ENCODE data around the gene RGS6. TPM values are rescaled to one million over a fixed set of nuclear protein-coding genes. Genes with fewer than 3 reads are reported as not detected.

Gene RGS6
- total RNA-seq, 1 donor from 2014 or later, result 5.1 TPM

- no peaks in the 10 kb centered on the region for H3K9me3 Mint-ChIP-seq (ENCODE audit: low read depth)
- H3K4me3 Mint-ChIP-seq (ENCODE audit: low read depth), result no peak overlapping the region
- H3K27ac Mint-ChIP-seq, result no peak overlapping the region
- no peaks in the 10 kb centered on the region for H3K4me1 Mint-ChIP-seq (ENCODE audit: low read depth)
- no peak for DNase-seq (ENCODE audit: low spot score, unreplicated experiment)
- H3K27me3 Mint-ChIP-seq, result peaks cover 39% of the 10 kb centered on the region
- no peaks in the 10 kb centered on the region for H3K36me3 Mint-ChIP-seq (ENCODE audit: insufficient read depth)
- TF ChIP-seq, protein P1, sequence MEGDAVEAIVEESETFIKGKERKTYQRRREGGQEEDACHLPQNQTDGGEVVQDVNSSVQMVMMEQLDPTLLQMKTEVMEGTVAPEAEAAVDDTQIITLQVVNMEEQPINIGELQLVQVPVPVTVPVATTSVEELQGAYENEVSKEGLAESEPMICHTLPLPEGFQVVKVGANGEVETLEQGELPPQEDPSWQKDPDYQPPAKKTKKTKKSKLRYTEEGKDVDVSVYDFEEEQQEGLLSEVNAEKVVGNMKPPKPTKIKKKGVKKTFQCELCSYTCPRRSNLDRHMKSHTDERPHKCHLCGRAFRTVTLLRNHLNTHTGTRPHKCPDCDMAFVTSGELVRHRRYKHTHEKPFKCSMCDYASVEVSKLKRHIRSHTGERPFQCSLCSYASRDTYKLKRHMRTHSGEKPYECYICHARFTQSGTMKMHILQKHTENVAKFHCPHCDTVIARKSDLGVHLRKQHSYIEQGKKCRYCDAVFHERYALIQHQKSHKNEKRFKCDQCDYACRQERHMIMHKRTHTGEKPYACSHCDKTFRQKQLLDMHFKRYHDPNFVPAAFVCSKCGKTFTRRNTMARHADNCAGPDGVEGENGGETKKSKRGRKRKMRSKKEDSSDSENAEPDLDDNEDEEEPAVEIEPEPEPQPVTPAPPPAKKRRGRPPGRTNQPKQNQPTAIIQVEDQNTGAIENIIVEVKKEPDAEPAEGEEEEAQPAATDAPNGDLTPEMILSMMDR (IDR thresholded peaks at IDR 0.05; ENCODE audit: unreplicated experiment), result no peak
Observed at GRCh38 chr14:72550513-72550912, 618.3 kb downstream of the RGS6 start.

- Mint-ChIP-seq H3K27me3 (peaks cover 42% of the 10 kb centered on the region), H3K4me1 (ENCODE audit: low read depth) (no peaks in the 10 kb centered on the region), H3K27ac (no peak overlapping the region), H3K9me3 (ENCODE audit: low read depth) (no peaks in the 10 kb centered on the region), H3K4me3 (ENCODE audit: low read depth) (no peak overlapping the region), H3K36me3 (ENCODE audit: insufficient read depth) (no peaks in the 10 kb centered on the region)
- no peak for DNase-seq (ENCODE audit: low spot score, unreplicated experiment)
- TF ChIP-seq, protein P1 (IDR thresholded peaks at IDR 0.05; ENCODE audit: unreplicated experiment), result no peak
Observed at GRCh38 chr14:72552236-72552635, 620.0 kb downstream of the RGS6 start.

DNA sequence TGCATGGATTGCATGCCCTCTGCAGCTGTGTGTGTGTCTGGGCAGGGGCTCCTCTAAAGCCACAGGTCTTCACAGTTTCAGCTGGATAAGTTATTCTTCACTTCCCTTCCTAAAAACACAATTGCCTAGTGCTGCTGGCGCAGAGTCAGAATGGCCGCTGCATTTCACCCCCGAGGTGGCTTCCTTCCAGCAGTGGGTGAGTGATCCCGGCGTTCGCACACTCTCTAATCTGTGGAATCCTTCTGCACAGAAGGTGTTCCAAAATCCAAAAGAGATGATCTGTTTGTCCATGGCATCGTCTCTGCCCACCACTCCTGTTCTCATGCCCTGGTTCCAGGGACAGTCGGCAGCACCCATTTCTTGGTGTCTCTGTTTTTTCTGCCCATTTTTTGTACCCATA lies 620.9 kb downstream of the RGS6 start:
- H3K4me1 Mint-ChIP-seq (ENCODE audit: low read depth), result no peaks in the 10 kb centered on the region
- no peaks in the 10 kb centered on the region for H3K36me3 Mint-ChIP-seq (ENCODE audit: insufficient read depth)
- H3K27me3 Mint-ChIP-seq, result peaks cover 45% of the 10 kb centered on the region
- H3K27ac Mint-ChIP-seq, result no peak overlapping the region
- no peak for DNase-seq (ENCODE audit: low spot score, unreplicated experiment)
- TF ChIP-seq, protein P1 (IDR thresholded peaks at IDR 0.05; ENCODE audit: unreplicated experiment), result no peak
- H3K9me3 Mint-ChIP-seq (ENCODE audit: low read depth), result no peaks in the 10 kb centered on the region
- H3K4me3 Mint-ChIP-seq (ENCODE audit: low read depth), result no peak overlapping the region

DNA sequence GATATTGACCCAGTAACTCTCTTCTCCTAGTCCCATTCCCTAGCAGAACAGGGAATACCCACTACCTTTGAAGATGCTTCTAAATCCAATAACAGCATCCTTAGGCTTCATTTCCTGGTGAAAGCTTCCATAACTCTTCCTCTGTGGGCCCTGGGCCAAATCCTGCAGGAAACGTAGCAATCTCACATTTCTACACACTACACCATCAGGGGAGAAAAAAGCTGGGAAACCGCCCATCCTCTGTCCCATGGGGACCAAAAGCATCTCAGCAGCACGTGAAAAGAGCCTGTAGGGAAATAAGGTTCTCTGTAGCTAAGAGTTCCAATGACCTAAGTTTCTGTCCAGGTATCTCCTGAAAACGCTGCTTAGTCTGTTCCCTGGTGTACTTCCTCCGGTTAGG lies 621.4 kb downstream of the RGS6 start:
- H3K36me3 Mint-ChIP-seq (ENCODE audit: insufficient read depth), result no peaks in the 10 kb centered on the region
- H3K27ac Mint-ChIP-seq, result no peak overlapping the region
- TF ChIP-seq, protein P1 (IDR thresholded peaks at IDR 0.05; ENCODE audit: unreplicated experiment), result no peak
- no peak for DNase-seq (ENCODE audit: low spot score, unreplicated experiment)
- no peak overlapping the region for H3K4me3 Mint-ChIP-seq (ENCODE audit: low read depth)
- H3K4me1 Mint-ChIP-seq (ENCODE audit: low read depth), result no peaks in the 10 kb centered on the region
- H3K9me3 Mint-ChIP-seq (ENCODE audit: low read depth), result no peaks in the 10 kb centered on the region
- peaks cover 43% of the 10 kb centered on the region for H3K27me3 Mint-ChIP-seq

DNA sequence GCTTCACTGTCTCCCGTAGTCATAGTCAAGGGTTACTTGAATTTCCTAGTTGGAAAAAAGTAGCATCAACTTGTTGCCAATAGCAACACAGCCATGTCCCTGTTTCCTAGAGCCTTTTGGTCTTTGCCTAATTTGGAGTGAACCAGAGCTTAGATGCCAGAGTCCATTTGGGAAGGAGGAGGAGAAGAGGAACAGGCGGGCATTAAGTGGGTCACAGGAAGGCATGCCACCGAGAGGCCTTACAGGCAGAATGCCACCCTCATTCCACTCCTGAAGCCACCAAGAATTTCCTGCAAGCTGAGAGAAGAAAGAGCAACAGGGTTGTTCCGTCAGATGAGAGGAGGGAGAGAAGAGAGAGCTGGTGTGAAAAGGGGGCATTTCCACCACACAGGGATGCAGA lies 622.2 kb downstream of the RGS6 start:
- no peaks in the 10 kb centered on the region for H3K36me3 Mint-ChIP-seq (ENCODE audit: insufficient read depth)
- DNase-seq (ENCODE audit: low spot score, unreplicated experiment), result no peak
- H3K27me3 Mint-ChIP-seq, result peaks cover 44% of the 10 kb centered on the region
- H3K27ac Mint-ChIP-seq, result no peak overlapping the region
- H3K4me3 Mint-ChIP-seq (ENCODE audit: low read depth), result no peak overlapping the region
- H3K9me3 Mint-ChIP-seq (ENCODE audit: low read depth), result no peaks in the 10 kb centered on the region
- H3K4me1 Mint-ChIP-seq (ENCODE audit: low read depth), result no peaks in the 10 kb centered on the region
- TF ChIP-seq, protein P1 (IDR thresholded peaks at IDR 0.05; ENCODE audit: unreplicated experiment), result no peak

Data from progenitor cell of endocrine pancreas (in vitro differentiated cells).